Left ventricle myocardium inferior (tissue), 1 donor: ENCODE data around the gene SEMA7A. TPM values are rescaled to one million over a fixed set of nuclear protein-coding genes. Genes with fewer than 3 reads are reported as not detected.

Experiments
- DNase-seq: peaks from one replicate; pipeline ENCODE4 v3.0.0-alpha.2; 2020
- H3K27ac ChIP-seq: fragments of 200-600 bp; replicated peaks from 2 replicates; pipeline ENCODE4 v1.8.0; 2021
- H3K27me3 ChIP-seq: fragments of 200-600 bp; 2 replicates; pipeline ENCODE4 v1.8.0; 2021; ENCODE audit warnings: low read depth
- H3K36me3 ChIP-seq: fragments of 200-600 bp; 2 replicates; pipeline ENCODE4 v1.8.0; 2021
- H3K4me1 ChIP-seq: fragments of 200-600 bp; 2 replicates; pipeline ENCODE4 v1.8.0; 2021
- H3K4me3 ChIP-seq: fragments of 200-600 bp; 2 replicates; pipeline ENCODE4 v1.8.0; 2021; ENCODE audit warnings: mild to moderate bottlenecking, moderate library complexity
- H3K9me3 ChIP-seq: fragments of 200-600 bp; replicated peaks from 2 replicates; pipeline ENCODE4 v1.8.0; 2021
- CTCF ChIP-seq: fragments of 200-600 bp; IDR thresholded peaks from 2 replicates; pipeline ENCODE4 v1.8.0; 2021; ENCODE audit warnings: antibody characterized with exemption, mild to moderate bottlenecking, borderline replicate concordance
- intact Hi-C: fragments of 100-400 bp; cut with micrococcal nuclease; formaldehyde crosslinking; loops from one replicate; pipeline ENCODE4 v1.11.0; 2022
- total RNA-seq: library from RNA; stranded (reverse); fragmentation: NEBNext Ultra II Directional; extraction: Animal tissue kit (Norgen Biotek cat#: 25700); gene quantifications from one replicate; pipeline ENCODE4 v1.2.1, GENCODE V29; 2021
- donor health status: DM: no; HTN: yes; CAD: no; lungs with severe emphysema.

SEMA7A gene
- total RNA-seq, 1 donor from 2014 or later, result 1.5 TPM

- intact Hi-C loops, result no loop called here
- no peak for DNase-seq
- H3K9me3 ChIP-seq, result no peaks in the 10 kb centered on the region
- TF ChIP-seq CTCF, result no peak
- H3K4me1 ChIP-seq, result peaks cover 6% of the 10 kb centered on the region
- peaks cover 4% of the 10 kb centered on the region for H3K27me3 ChIP-seq
- no peak overlapping the region for H3K27ac ChIP-seq
- peaks cover 7% of the 10 kb centered on the region for H3K36me3 ChIP-seq
- no peak overlapping the region for H3K4me3 ChIP-seq
Observed at GRCh38 chr15:74408815-74409214, 24.9 kb downstream of the SEMA7A start.

- peaks cover 7% of the 10 kb centered on the region for H3K36me3 ChIP-seq
- no peak for DNase-seq
- peaks cover 11% of the 10 kb centered on the region for H3K4me1 ChIP-seq
- H3K9me3 ChIP-seq, result no peaks in the 10 kb centered on the region
- H3K27ac ChIP-seq, result no peak overlapping the region
- no peak overlapping the region for H3K4me3 ChIP-seq
- no peak for TF ChIP-seq CTCF
- H3K27me3 ChIP-seq, result peaks cover 4% of the 10 kb centered on the region
- intact Hi-C loops, result no loop called here
Observed at GRCh38 chr15:74408385-74408784, 25.4 kb downstream of the SEMA7A start.

GRCh38 chr15:74406992-74407705 lies 26.6 kb downstream of the SEMA7A start:
- H3K4me1 ChIP-seq, result peaks cover 23% of the 10 kb centered on the region

GRCh38 chr15:74406517-74406916 lies 27.2 kb downstream of the SEMA7A start:
- no peak overlapping the region for H3K4me3 ChIP-seq
- H3K27me3 ChIP-seq, result peaks cover 4% of the 10 kb centered on the region
- H3K9me3 ChIP-seq, result no peaks in the 10 kb centered on the region
- intact Hi-C loops, result no loop called here
- H3K27ac ChIP-seq, result no peak overlapping the region
- DNase-seq, result no peak
- H3K4me1 ChIP-seq, result peaks cover 24% of the 10 kb centered on the region
- peaks cover 7% of the 10 kb centered on the region for H3K36me3 ChIP-seq
- TF ChIP-seq CTCF, result no peak

More at GRCh38 chr15:74406992-74407705, 26.6 kb downstream of the SEMA7A start:
- Histone ChIP-seq H3K27me3 (peaks cover 4% of the 10 kb centered on the region), H3K9me3 (no peaks in the 10 kb centered on the region), H3K36me3 (peaks cover 7% of the 10 kb centered on the region), H3K4me3 (no peak overlapping the region), H3K27ac (no peak overlapping the region)
- intact Hi-C loops, result no loop called here
- DNase-seq, result no peak
- no peak for TF ChIP-seq CTCF

- H3K27me3 ChIP-seq, result peaks cover 4% of the 10 kb centered on the region
- no peak for DNase-seq
- no peak overlapping the region for H3K4me3 ChIP-seq
- H3K36me3 ChIP-seq, result peaks cover 7% of the 10 kb centered on the region
- H3K27ac ChIP-seq, result no peak overlapping the region
- peaks cover 24% of the 10 kb centered on the region for H3K4me1 ChIP-seq
- no peak for TF ChIP-seq CTCF
- H3K9me3 ChIP-seq, result no peaks in the 10 kb centered on the region
- intact Hi-C loops, result no loop called here
Observed at GRCh38 chr15:74405823-74406222, 27.9 kb downstream of the SEMA7A start.
